Measurements from ENCODE around the gene NEIL3.
"Not testable (repeated sequence)": the region's sequence is repeated elsewhere in the genome, so short reads cannot be mapped to it uniquely, and the experiment has no call there.

NEIL3 gene

GRCh38 chr4:177302371-177303100, 7.1 kb upstream of the NEIL3 start:
- no peak for DNase-seq

DNA sequence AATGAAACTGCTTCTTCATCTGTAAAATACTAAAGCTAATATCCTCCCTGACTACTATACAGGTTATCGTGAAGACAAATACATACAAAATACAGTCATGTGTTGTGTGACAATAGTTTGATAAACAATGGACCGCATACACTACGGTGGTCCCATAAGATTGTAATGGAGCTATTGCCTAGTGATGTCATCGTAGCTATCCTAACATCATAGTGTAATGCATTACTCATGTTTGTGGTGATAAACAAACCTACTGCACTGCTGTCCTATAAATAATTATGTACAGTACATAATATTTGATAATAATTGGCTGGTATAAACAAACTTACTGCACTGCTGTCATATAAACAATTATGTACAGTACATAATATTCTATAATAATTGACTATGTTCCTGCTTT, 5.6 kb upstream of the NEIL3 start:
- DNase-seq = no peak

- DNase-seq = not testable (repeated sequence)
Observed at GRCh38 chr4:177304864-177305263, 4.8 kb upstream of the NEIL3 start.

DNA sequence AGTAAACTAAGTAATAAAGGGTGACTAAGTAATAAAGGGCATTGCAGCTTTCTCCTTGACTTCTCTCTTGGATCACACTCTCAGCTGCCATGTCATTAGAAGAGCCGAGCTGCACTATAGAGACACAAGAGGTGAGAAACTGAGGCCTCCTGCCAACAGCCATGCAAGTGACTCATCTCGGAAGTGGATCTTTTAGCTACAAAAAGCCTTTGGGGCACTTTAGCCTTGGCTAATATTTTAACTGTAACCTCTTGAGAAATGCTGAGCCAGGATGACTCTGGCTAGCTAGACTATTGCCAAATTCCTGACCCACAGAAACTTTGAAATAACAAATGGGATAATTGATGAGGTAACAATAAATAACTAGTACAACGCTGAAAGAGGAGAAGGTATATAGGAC, 1.5 kb upstream of the NEIL3 start:
- DNase-seq = no peak

DNA sequence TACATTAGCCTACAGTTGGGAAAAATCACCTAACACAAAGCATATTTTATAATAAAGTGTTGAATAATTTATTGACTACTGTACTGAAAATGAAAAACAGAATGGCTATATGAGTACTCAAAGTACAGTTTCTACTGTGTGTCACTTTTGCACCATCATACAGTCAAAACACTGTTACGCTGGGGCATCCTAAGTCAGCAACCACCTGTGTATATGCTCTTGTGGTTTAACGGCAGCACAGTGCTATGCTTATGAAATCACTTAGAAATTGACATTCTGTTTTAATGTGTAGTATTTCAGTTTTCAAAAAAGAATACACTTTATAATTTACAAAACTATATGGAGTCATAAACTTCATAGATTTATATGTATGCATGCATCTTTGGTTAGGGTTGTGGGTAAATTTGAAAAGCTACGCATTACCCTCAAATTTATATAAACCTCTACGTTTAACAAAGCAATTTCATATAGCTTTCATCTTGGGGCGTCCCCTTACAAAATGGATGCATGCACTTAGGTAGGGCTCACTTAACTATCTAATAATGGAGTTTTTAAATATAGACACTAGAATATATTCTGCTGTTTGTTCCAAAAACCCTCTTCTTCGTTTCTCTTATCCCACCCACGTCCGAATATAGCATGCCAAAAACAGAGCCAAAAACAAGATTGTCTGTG, 690 bp upstream of the NEIL3 start:
- no peak for DNase-seq

GRCh38 chr4:177311589-177311988, 1.9 kb downstream of the NEIL3 start:
- DNase-seq = no peak

DNA sequence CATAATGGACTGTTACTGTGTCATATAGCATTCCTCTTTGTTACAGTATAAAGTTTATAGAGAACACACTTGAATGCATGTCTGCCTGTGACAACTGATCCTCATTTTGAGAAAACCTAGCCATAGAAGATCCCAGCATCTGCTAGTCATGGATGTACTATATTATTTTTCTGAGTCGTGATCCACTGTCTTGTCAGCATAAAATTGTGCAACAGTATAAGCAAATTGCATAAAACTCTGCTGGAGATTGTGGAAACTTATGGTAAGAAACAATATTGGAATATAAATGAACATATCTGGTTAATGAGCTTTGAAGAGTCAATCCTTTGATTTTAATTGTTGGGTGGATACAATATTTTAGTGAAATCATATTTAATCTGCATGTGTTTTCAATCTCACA, 3.6 kb downstream of the NEIL3 start:
- DNase-seq = no peak

DNA sequence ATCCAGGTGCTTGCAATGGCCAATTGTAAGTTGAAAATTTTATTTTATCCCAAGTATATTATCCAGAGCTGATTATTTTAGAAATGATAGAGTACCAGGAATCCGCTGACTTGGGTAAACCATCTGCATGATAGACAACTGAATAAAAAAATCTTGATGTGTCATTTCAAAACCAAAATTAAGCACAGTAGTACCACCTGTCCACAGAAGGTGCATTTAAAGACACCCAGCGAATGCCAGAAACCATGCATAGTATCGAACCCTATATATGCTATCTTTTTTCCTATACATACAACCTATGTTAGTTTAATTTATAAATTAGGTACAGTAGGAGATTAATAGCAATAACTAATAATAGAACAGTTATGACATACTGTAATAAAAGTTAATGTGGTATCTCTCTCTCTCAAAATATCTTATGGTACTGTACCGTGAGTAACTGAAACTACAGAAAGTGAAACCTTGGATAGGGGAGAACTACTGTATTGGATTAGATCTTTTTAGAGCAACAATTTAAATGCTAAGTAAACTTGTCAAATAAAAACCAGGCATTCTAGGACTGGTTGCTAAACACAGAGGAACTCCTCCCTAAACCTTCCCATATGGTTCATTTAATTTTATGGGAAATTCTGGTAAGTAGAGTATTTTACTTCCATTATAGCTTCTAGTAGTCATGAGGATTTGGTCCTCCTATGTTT, 6.2 kb downstream of the NEIL3 start:
- no peak for DNase-seq

GRCh38 chr4:177320721-177321120, 11.0 kb downstream of the NEIL3 start:
- DNase-seq = no peak

- no peak for DNase-seq
Observed at GRCh38 chr4:177321647-177322046, 12.0 kb downstream of the NEIL3 start.

DNA sequence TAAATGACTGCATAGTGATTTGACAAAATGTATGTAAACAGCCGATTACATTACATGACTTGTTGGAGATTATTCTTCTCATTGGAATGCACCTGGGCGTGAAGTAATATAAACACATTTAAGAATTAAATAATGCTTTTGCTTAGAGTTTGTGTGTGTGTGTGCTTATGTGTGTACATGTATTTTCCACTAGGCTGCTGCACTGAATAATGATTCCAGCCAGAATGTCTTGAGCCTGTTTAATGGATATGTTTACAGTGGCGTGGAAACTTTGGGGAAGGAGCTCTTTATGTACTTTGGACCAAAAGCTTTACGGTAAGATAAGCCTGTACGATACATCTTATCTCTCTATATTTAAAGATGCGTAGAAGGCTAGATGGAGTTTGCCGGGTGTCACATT, 12.6 kb downstream of the NEIL3 start:
- no peak for DNase-seq

DNA sequence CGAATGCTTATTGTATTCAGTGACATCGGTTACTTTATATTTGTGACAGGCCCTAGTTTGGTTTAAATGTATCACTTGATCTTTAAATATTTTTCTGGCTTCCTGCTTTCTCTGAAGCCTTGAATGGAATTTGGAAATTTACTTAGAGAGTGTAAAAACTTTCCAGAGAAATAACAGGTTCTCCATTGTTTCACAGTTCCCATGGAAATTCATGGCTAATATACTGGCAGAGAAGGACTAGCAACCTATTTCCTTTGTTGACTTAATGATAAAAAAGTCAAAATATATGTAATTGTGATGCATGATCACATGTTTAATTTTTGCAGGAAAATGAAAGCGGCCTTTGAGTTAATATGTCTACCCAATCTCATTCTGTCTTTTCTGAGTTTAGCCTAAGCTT, 13.2 kb downstream of the NEIL3 start:
- no peak for DNase-seq

DNA sequence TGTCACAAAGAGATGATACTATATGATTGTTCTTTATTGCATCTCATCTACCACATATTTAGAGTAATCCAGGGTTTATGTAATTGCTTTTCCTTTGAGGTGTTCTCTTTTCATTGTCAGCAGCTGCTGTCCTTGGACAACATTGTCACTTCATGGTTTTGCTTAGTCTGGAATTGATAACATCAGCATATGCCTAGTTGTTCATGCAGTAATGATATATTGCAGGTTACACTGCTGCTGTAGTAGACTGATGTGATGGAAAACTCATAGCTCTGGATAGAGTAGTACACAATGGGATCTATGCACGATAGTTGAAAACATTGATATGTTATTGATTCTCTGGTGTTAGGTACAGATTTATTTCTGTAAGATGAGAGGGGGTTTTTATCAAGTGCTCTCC, 13.7 kb downstream of the NEIL3 start:
- no peak for DNase-seq

GRCh38 chr4:177332119-177332518, 22.4 kb downstream of the NEIL3 start:
- DNase-seq = no peak

- DNase-seq = no peak
Observed at GRCh38 chr4:177339477-177340374, 30.1 kb downstream of the NEIL3 start.

- no peak for DNase-seq
Observed at GRCh38 chr4:177348348-177348747, 38.7 kb downstream of the NEIL3 start.

GRCh38 chr4:177349191-177349590, 39.5 kb downstream of the NEIL3 start:
- no peak for DNase-seq

- DNase-seq = no peak
Observed at GRCh38 chr4:177351622-177352244, 42.1 kb downstream of the NEIL3 start.

DNA sequence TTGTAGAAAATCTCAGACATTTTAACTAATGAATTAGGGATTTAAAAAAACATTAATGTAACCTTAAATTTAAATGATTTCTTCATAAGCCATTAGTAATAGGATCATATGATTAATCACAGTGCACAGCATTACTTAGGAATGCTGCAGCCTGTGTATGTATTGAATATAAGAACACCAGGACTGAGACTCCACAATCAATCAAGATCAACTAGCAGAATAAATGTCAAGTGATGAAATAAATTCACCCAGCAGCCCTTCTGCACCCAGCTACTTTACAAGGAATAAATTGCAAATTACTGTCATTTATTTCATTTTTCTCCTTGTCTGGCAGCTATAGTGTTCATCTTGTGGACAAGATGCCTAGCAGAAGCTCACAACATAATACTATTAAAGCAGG, 46.5 kb downstream of the NEIL3 start:
- DNase-seq = no peak

DNA sequence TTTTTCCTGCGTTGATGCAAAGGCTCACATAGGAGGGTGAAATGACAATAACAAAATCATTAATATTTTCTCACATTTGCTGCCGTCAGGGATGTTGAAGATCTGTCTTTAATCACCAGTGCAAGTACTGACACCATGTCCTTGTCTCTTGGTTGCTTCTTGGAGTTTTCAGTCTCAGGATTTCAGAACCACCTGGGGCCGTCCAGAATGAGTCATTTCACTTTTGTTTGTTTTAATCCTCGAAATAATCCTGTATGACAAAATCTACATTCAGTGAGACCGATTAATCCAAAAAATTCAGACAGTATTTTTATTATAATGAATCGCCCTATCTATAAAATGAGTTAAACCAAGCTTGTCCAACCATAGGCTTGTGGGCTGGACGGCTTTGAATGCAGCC, 47.2 kb downstream of the NEIL3 start:
- no peak for DNase-seq

- no peak for DNase-seq
Observed at GRCh38 chr4:177367336-177367735, 57.7 kb downstream of the NEIL3 start.

- DNase-seq = no peak
Observed at GRCh38 chr4:177369372-177369771, 59.7 kb downstream of the NEIL3 start.

DNA sequence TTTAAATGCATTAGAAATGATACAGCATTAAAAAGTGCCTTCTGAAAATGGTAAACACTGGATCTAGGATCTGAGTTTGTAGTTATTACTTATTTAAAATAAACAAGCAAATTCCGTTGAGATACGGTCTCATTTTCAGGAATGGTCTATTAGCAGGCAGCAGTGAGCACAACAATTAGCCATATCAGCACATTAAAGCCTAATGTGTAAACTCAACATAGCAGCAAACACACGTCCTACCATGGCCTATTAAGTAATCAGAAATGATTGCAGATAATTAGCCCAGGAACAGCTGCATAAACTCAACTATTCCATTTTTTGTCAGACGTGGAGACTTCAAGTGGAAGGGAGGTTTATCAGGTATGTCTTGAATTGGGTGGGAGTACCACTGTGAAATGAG, 61.8 kb downstream of the NEIL3 start:
- no peak for DNase-seq
